Ammon's horn (tissue), 1 donor: ENCODE results near the gene TNFRSF11A.

ENCODE experiments used
- DNase-seq: peaks from one replicate; pipeline ENCODE4 v3.0.0-alpha.2; 2016; ENCODE audit warnings: low spot score

The TNFRSF11A gene

DNA sequence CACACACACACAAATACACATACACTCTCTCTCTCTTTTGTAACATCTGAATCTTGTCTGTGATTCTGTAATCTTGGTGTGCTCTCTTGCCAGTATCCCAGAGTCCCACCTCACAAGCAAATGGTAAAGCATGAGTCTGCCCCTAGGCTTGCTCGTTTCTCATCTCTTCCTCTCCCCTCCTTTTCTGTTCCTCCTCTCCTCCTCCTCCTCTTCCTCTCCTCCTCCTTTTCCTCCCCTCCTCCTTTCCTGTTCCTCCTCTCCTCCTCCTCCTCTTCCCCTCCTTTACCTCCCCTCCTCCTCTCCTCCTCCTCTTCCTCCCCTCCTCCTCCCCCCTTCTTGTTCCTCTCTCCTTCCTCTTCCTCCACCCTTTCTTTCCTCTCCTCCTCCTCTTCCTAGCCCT, 59.0 kb downstream of the TNFRSF11A start:
- DNase-seq, result no peak

- no peak for DNase-seq
Observed at GRCh38 chr18:62384610-62385097, 59.5 kb downstream of the TNFRSF11A start.

GRCh38 chr18:62386091-62386490, 61.0 kb downstream of the TNFRSF11A start:
- DNase-seq, result no peak

- DNase-seq, result no peak
Observed at GRCh38 chr18:62386601-62387000, 61.5 kb downstream of the TNFRSF11A start.

DNA sequence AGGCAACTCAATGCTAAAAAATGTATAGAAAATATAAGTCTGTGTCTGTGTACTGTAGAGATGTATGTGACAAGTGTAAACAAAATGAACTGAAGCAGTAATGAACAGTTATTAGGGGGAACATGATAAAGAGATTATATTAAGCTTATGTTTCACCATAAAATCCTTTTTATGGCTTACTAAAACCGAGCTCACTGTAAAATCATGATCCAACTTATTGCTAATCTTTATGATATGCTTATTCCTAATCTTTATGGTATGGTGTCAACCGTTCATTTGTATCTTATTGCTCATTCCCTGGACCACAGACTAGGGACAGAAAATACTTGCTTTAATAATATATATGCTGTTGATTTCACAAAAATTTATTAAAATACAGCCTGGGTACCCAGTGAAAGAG, 62.1 kb downstream of the TNFRSF11A start:
- no peak for DNase-seq

DNA sequence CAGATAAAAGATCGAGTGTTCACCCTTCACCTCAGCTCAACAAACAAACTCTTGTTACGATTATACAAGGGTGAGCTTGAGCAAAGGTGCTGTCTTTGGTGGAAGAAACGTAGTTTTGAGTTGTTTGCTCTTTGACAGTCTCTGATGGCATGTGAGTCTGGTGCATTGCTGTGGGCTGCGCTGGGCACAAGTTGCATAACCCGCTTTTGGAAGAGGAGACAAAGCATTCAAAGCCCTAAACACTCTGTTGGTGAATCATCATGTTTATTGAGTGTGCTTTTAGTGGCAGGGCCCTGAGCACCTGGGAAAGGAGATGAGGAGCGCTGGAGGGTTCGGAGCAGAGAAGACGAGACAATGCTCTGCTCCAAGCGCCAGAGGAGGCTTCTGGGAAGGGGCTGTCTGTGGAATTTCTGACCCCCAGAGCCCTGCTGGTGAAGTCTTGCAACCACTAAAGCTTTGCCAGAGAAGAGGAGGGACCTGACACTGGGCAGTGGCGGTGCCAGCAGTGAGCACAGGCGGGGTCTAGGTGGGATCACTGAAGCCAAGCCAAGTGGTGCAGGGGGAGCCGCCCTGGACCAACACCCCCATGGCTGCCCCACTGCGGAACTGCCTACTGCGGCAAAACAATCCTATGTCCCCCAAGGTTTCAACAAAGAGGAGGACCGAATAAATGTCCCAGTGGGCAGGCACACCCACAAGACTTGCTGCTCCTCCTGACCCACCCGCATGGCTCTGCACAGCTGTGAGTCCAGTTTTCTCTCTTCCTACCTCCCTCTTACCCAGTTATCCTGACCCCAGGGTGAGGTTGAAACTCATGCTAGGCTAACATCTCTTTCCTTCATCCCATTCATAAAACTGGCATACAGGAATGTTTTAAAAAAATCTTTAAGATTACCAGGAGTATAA, 64.0 kb downstream of the TNFRSF11A start:
- DNase-seq, result no peak

DNA sequence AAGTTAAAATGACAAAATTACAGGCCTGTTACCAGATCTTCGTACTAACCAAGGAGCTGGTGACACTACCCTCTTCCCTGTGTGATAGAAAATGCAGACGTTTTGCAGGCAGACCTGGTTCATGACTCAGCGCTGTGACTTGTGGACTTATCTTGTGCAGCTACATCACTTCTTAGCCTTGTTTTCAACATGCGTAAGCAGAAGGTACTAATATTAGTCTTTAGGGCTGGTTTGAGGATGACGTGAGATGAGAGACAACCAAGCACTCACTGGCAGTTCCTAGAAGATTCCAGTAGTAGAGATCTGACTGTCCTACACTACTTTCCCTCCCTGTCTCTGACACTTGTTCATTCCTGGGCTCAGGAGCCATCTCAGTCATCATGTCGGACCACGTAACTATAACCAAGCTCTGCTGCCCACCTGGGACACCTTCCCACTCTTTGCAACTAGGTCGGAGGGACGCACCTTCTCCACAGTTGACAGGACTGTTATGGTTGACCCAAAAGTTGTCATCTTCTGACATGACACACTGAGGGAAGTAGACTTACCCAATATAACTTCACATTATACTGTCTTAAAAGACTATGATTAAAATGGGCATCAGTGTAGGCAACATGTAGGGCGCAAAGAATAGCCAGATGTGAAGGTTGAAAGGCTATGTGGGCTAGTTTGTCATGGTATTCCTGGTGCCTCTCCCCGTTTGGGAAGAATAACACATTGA, 64.8 kb downstream of the TNFRSF11A start:
- no peak for DNase-seq

DNA sequence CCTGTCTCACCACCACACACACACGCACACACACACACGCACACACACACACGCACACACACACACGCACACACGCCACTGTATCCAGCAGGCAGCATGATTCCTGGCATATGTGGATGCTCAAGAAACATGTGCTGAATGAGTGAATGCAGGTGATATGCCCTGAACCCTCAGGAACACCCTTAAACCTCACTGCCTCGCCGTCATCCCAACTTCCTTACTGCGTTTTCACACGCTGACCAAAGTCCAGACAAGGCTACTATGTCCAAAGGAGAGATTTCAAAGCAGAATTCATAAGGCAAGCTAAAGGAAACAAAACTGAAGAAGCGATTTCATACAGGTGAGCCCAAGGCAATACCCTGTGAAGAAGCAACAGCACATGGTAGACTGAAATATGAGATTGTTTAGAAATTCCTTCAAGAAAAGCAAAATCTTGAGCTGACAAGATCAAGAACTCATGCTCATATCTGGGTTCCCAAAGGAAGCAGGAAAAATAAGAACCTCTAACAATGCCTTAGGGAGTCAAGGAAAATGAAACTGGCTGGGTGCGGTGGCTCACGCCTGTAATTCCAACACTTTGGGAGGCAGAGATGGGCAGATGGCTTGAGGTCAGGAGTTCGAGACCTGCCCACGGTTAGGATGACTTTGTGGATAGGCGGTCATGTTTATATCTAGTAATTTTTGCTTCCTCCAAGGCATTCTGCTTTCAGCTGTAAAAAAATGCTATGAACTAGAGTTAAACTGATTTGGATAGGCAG, 69.1 kb downstream of the TNFRSF11A start:
- no peak for DNase-seq

- DNase-seq, result no peak
Observed at GRCh38 chr18:62396381-62396780, 71.3 kb downstream of the TNFRSF11A start.

GRCh38 chr18:62396967-62397366, 71.9 kb downstream of the TNFRSF11A start:
- no peak for DNase-seq

DNA sequence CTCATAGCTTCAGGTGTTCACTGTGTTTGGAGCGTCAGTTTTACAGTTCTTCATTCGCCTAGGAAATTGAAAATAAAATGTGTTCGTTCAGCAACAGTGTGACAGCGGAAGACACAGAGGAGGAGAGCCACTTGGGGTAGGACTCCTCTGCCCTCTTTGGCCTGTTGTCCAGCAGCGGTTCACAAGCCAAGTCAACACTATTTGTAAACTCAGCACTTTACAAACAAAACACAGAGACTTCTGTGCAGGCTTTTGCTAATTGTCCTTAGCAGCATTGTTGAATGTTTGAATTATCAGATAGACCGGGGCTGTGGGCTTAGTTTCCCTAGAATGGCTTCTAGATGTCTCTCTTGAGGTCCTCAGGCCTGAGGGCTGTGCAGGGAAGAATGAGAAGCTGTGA, 73.2 kb downstream of the TNFRSF11A start:
- no peak for DNase-seq

DNA sequence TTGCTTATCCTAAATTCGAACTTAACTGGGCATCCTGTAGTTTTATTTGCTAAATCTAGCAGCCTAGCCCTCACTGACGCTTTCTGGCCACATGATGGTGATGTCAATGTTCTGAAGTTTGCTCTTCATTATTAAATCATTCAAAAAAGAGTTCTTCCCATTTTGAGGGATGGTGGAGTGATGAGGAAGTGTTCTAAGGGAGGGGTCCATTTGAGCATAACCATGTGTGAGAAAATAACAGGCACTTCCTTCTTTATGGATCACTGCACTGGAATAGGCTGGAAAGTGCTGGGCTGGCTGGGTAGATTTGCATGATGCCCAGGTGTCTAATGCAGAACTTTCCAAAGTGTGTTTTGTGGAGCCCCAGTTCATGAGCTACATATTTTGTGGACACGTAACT, 74.2 kb downstream of the TNFRSF11A start:
- DNase-seq, result no peak

DNA sequence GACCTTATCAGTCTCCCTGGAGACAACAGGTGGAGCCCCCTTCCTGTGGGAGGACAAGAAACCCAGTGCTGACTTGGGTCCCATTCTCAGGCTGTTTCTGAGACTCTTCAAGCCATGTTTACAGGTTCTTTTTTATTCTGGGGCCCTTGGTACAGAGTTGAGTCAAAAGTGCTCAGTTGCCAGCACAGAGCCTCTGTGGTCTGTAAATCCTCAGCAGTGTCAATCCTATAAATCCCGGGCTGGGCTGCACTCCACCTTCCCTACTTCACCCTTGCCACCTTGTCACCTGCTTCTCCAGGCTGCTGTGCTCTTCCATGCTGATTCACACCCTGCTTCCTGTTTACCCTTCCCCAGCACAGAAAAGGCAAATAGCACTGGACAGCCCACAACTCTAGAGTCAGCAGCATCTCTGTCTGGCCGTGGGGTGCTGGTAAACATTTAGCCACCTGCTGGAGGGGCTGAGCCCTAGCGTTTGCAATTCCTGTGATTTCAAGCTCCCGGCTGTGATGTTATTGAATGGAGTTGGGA, 74.7 kb downstream of the TNFRSF11A start:
- no peak for DNase-seq

DNA sequence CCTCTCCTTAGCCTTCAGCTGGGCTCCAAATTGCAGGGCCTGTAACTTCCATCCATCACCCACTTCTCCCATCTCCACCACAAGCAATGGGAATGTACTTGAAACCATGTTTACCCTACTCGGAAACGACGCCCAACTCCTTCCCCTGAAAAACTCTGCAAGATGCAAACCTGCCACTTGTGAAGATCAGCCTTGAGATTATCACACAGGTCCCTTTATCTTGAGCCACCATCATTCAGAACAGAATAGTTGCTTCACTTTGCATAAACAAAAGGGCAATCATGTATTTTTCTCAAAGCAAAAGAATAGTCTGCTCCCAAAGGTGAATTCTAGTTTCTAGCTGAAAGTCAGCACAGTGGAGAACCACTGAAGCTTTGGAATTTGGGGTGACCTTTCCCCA, 75.8 kb downstream of the TNFRSF11A start:
- DNase-seq, result no peak

- DNase-seq, result no peak
Observed at GRCh38 chr18:62402342-62402948, 77.3 kb downstream of the TNFRSF11A start.

DNA sequence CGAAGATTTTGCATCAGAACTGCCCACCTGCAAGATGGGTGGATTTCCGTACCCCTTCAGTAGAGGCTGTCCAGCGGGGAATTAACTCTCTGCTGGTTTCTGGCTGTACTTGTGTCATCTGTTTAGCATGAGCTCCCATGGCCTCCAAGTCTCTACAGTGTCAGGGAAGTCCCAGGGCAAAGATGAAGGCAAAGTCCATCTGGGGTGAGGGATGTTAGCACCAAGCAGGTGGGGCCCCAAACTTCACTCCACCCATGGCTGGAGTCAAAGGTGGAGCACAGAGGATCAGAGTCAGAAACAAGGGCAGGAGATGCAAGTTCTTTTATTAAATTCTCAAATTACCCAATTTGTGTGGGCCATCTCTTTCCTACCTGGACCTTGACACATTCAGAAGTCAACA, 78.0 kb downstream of the TNFRSF11A start:
- DNase-seq, result no peak

GRCh38 chr18:62404881-62405280, 79.8 kb downstream of the TNFRSF11A start:
- no peak for DNase-seq

DNA sequence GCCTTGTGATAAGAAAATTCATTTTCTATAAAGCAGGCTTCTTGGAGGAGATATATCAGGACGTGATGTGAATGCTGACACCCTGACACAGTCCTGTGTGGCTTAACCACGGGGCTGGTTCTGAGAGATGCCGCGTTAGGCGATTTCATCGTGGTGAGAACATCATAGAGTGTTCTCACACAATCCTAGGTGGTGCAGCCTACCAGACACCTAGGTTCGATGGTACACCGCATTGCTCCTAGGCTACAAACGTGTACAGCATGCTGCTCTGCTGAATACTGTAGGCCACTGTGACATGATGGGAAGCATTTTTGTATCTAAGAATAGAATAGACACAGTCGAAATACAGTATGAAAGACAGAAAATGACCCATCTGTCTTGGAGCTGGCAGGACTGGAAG, 82.5 kb downstream of the TNFRSF11A start:
- no peak for DNase-seq

- no peak for DNase-seq
Observed at GRCh38 chr18:62409821-62410220, 84.7 kb downstream of the TNFRSF11A start.

- DNase-seq, result no peak
Observed at GRCh38 chr18:62412231-62412979, 87.3 kb downstream of the TNFRSF11A start.

DNA sequence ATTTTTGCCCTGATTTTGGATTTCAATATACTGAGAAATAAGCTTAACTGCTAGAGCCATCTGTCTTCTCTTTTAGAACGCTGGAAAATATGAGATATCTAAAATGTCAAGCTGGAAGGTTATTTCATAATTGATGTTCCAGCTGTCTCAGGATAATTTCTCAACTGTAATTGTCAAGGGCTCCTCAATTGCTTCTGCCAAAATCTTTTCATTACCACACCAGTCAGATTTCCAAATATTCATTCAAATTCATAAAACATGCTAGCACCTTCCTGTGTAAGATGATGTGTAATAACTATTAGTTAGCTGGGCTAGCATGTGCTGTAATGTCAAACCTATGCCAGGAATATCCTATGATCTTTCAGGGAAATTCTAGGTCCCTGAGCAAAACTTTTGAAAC, 88.1 kb downstream of the TNFRSF11A start:
- DNase-seq, result no peak
